SK-N-SH (cell line): ENCODE results near the gene VAV1.

ENCODE experiments used
- JUND ChIP-seq: IDR thresholded peaks from 2 replicates; pipeline ENCODE4 v1.4.0; 2012
- POLR2AphosphoS5 ChIP-seq: IDR thresholded peaks from 2 replicates; pipeline ENCODE4 v1.6.1; 2012; ENCODE audit warnings: low read depth, low read length
- TEAD4 ChIP-seq: IDR thresholded peaks from 2 replicates; pipeline ENCODE4 v1.4.0; 2012; ENCODE audit warnings: mild to moderate bottlenecking, borderline replicate concordance; ENCODE audit not compliant: insufficient read depth

GRCh38 chr19:6728346-6728745, 44.2 kb upstream of the VAV1 start:
- TF ChIP-seq JUND = no peak
- TF ChIP-seq TEAD4 = no peak
- no peak for TF ChIP-seq POLR2AphosphoS5
